Measurements from ENCODE around the gene IKZF1.

DNA sequence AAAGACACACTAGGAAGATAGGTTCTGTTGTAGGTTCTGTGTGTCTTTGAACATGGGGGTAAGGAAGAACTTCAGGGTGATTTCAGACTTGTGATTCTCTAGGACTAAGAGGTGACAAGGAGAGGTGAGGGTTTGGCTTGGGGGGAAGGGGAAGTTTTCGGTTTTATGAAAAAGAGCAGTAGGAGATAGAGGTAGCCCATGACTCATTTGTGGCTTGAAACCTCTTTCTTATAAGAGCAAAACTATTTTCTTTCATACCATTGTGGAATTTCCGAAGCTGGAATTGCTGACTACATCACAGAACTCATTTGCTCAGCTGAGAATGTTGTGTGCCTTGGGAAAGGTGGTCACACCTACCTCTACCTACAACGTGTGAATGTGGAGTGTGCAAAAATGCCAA is 39.6 kb upstream of the IKZF1 start:
- TF ChIP-seq, protein P1, sequence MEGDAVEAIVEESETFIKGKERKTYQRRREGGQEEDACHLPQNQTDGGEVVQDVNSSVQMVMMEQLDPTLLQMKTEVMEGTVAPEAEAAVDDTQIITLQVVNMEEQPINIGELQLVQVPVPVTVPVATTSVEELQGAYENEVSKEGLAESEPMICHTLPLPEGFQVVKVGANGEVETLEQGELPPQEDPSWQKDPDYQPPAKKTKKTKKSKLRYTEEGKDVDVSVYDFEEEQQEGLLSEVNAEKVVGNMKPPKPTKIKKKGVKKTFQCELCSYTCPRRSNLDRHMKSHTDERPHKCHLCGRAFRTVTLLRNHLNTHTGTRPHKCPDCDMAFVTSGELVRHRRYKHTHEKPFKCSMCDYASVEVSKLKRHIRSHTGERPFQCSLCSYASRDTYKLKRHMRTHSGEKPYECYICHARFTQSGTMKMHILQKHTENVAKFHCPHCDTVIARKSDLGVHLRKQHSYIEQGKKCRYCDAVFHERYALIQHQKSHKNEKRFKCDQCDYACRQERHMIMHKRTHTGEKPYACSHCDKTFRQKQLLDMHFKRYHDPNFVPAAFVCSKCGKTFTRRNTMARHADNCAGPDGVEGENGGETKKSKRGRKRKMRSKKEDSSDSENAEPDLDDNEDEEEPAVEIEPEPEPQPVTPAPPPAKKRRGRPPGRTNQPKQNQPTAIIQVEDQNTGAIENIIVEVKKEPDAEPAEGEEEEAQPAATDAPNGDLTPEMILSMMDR (IDR thresholded peaks at IDR 0.05; ENCODE audit: insufficient read depth, low read length, poor library complexity, severe bottlenecking) = no peak
- TF ChIP-seq EZH2phosphoT487 (conservative IDR thresholded peaks at IDR 0.05; ENCODE audit: low read length) = no peak

Data from SU-DHL-6 (cell line).